ENCODE results near the gene EGR1.

EGR1 gene

DNA sequence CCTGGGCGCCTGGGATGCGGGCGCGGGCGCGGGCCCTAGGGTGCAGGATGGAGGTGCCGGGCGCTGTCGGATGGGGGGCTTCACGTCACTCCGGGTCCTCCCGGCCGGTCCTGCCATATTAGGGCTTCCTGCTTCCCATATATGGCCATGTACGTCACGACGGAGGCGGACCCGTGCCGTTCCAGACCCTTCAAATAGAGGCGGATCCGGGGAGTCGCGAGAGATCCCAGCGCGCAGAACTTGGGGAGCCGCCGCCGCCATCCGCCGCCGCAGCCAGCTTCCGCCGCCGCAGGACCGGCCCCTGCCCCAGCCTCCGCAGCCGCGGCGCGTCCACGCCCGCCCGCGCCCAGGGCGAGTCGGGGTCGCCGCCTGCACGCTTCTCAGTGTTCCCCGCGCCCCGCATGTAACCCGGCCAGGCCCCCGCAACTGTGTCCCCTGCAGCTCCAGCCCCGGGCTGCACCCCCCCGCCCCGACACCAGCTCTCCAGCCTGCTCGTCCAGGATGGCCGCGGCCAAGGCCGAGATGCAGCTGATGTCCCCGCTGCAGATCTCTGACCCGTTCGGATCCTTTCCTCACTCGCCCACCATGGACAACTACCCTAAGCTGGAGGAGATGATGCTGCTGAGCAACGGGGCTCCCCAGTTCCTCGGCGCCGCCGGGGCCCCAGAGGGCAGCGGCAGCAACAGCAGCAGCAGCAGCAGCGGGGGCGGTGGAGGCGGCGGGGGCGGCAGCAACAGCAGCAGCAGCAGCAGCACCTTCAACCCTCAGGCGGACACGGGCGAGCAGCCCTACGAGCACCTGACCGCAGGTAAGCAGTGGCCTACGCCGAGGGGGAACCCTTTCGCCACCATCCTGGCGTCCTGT lies at the start of gene EGR1:
Gene EGR1, plus strand, starts transcription at position 219 of the 864 bp plus-strand sequence. Its CDS starts 283 bp downstream, at position 502.
- intact Hi-C loops (cut with DNase I) = loop anchor here (10.0 kb wide), 1 partner anchor 109 kb away; the partner anchor contains the start of gene HSPA9
- peak; percentile 94 to 99 (median 98) for DNase-seq

DNA sequence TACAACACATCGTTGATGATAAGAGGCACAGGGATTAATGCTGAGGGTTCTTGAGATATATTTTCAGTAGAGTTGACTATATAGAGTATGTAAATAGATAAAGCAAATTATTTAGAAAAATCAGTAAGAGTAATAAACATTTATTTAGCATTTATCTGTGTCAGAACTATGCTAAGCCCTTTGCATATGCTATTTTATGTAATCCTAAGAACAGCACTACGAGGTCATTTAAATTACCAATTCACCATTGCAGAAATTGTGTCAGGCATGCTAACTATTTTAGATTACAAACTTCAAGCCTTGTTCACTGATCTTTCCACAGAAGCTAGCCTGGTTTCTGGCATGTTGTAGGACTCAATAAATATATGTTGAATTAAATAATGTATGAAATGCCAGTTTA lies 46.8 kb upstream of the EGR1 start:
- intact Hi-C loops (cut with DNase I) = no loop called here
- no peak for DNase-seq

DNA sequence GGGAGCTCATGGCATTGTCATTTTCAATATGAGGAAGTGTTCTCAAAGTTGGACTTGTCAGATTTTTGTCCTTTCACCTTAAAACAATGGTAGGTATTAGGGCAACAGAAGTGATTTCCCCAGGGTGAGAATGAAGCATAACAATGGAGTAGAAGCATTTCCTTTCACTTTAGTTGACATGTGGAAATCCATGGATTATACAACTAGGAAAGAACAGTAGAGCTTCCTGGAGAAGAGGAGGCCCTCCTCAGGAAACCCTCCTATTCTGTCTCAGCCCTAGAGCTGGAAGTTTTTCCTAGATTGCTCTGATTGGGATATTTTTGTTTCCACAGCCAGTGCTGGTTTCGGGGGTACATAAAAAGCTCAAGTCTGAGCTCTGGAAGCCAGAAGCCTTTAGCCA lies 40.2 kb upstream of the EGR1 start:
- intact Hi-C loops (cut with DNase I) = no loop called here
- DNase-seq = no peak

DNA sequence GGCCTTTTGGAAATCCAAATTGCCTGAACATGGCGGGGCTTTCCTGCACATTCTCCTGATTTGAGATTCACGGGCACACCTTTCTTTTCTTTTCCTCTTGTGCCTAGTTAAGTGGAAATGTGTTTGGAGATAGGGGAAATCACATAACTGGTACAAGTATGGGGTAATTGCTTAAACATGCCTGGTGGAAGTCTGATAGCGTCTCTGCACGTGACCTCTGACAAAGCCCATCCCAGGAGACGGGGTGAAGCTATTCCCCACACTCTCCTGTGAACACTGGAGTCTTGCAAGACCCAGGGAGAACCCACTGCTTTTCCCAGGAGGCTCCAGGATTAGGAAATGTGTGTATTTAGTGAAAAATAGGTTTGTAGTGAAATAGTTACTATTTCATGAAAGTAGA lies 29.3 kb upstream of the EGR1 start:
- intact Hi-C loops (cut with DNase I) = no loop called here
- no peak for DNase-seq

DNA sequence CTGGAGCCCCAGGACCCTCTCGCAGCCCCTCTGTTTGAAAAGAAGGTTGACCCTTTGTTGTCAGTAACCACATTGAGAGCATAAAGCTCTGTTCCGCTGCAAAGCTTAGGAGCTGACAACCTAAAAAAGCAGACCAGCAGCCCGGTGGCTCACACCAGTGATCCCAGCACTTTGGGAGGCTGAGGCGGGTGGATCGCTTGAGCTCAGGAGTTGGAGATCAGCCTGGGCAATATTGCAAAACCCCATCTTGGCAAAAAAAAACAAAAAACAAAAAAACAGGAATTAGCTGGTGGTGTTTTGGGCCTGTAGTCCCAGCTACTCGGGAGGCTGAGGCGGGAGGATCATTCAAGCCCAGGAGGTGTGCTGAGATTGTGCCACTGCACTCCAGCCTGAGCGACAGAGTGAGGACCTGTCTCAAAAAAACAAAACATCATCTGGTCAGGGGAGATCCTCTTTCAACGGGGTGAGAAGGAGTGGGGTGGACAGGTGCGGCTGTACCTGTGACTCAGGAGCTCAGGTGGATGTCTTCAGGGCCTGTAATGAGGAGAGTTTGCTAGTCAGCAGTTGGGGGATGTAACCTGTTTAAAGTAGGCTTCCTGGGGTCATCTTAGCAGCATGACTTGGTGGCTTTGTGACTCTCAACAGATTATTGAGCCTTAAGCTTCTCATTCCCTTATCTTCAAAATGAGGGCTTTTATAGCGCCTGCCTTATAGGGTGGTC lies 27.1 kb upstream of the EGR1 start:
- intact Hi-C loops (cut with DNase I) = no loop called here

DNA sequence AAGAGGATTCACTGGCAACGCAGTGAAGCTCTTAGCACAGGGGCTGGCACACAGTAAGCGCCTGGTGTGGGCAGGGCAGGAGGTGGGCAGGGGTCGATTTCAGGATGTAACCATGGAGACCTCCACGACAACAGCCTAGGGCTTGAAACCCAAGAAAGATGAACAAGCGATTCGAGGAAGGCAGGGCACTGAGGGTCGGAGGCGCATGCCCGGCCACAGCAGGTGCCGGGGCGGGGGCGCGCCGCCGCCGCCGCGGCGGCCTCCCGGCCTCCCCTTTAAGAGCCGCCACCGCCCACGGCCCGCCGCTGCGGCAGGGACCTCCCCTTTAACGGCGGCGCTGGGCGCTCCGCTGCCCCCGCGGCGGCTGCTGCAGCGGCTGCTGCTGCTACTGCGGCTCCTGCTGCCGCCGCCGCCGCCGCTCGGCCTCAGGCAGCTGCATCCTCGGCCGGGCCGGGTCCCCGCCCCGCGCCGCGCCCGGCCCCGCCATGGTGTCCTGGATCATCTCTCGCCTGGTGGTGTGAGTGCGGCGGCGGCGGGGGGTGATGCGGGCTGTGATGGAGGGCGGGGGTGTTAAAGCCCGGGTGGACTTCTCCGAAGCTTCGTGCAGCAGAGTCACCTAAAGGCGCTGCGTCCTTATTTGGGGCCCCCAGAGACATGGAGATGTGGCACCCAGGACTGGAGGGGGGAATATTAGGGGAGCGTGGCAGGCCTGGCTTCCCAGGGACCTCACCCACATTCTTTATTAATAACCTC lies 26.4 kb upstream of the EGR1 start, which contains the start of gene REEP2:
Gene REEP2, plus strand, starts transcription at position 334 of the 753 bp plus-strand sequence. Its CDS starts 152 bp downstream, at position 486.
- intact Hi-C loops (cut with DNase I) = no loop called here
- DNase-seq = peak in 39 of 42 donors; percentile 43 to 84 (median 67)

More for the DNA sequence above, 27.1 kb upstream of the EGR1 start:
- no peak for DNase-seq

DNA sequence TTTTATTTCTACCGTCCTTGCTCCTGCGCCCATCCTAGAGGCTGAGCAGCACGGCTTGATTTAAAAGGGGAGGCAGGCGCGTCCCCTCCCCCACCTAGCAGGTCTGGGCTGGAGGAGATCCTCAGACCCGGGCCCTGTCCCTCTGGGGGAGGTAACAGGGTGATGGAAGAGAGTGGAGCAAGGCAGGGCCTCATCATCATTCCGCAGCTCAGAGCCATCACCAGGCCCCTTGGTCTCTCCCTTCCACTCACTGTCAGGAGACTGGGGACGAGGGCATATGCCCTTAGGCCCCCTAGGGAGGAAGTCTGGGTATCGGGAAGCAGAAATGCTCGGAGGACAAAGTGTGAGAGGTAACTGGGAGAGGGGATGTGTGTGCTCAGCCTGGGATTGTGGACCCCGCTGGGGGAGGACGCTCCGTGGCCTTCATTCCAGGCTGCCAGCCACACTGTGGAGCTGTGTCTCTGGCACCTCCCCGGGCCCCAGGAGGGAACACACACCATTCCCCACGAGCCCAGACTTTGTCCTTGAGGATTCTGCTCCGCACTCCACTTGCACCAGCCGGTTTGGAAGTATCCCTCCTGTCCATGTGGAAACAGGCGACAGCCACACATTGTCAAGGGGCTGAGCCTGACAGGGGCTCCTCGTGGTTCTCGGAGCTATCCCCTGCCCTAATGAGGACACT lies 25.7 kb upstream of the EGR1 start:
- peak in 19 of 42 donors; percentile 23 to 64 (median 41) for DNase-seq
- intact Hi-C loops (cut with DNase I) = no loop called here

DNA sequence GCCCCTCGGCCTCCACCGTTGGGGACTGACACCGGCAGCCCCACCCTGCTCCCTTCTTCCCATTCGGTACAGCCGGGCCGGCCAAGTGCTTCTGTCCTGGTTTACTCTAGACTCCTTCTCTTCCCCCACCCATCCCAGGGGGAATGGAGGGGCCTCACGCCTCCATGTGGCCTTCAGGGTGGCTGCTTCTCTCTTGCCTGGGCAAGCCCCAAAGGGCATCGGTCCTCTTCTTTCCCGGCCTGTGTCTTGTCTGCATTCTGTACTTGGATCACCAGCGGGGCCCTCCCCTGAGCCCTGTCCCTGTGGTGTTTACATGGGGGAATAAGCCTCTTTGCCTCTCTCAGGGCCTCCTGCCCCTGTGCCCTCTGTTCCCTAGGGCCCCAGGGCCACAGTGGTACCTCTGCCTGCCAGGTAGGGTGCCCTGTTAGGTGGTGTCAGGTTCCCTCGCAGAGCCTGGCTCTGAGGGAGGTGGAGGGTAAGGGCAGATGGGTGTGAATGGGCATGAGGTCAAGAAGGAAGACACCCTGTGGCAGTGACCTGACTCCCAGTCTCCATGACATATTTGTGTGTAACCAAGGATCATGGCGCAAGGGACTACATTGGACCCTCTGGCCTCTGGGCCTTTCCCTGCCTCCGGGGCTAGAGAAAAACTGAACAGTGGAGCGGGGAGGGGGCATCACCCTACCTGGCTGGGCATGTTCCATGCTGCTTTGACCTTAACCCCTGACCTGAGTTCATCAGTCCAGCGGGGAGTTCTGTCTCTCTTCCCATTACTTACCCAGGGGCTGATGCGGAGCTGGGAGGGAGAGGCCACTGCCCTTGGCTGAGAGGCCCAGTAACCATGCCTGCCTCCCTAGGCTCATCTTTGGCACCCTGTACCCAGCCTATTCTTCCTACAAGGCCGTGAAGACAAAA lies 24.9 kb upstream of the EGR1 start:
- no peak for DNase-seq
- intact Hi-C loops (cut with DNase I) = no loop called here

DNA sequence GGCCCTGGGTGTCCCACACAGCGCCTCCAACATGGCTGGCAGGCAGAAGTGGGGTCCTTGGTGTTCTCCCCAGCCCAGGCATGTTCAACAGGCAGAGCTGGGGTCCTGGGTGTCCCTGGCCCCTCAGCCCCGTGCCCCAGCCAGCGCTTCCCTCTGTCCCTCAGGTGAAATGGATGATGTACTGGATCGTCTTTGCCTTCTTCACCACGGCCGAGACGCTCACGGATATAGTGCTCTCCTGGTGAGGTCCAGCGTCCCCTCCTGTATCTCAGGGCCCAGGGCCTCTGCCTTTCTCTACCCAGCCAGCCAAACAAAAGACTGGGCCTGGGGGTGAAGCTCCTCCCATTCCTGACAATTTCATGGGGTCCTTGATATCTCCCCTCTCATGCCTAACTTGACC lies 24.1 kb upstream of the EGR1 start:
- intact Hi-C loops (cut with DNase I) = no loop called here
- peak in 1 of 42 donors; percentile 10 for DNase-seq

DNA sequence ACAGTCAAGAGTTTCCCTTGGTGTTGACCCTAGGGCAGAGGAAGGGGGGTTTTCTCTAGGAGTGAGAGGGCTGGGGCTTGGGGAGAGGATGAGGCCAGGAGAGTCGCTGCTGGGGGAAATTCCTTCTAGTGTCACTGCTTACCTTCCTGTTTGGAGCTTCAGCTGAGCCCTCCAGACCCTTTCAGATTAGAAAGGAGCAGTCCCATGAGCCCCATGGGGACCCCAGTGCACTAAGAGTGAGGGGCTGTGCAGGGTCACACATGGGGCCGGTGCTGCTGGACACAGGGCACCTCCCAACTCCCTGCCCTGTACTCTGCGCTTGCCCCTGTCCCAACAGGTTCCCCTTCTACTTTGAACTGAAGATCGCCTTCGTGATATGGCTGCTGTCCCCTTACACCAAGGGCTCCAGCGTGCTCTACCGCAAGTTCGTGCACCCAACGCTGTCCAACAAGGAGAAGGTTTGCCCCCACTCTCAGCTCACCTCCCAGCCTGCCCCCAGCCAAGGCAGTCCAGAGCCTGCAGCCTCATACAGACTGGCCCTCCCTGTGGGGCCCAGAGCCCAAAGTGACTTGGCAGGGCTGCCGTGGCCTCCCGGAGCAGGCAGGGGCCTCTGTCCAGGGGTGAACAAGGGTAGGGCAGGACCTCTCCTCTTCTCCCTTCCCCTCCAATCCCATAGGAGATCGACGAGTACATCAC lies 21.1 kb upstream of the EGR1 start:
- DNase-seq = peak in 1 of 42 donors; percentile 6
- intact Hi-C loops (cut with DNase I) = no loop called here

DNA sequence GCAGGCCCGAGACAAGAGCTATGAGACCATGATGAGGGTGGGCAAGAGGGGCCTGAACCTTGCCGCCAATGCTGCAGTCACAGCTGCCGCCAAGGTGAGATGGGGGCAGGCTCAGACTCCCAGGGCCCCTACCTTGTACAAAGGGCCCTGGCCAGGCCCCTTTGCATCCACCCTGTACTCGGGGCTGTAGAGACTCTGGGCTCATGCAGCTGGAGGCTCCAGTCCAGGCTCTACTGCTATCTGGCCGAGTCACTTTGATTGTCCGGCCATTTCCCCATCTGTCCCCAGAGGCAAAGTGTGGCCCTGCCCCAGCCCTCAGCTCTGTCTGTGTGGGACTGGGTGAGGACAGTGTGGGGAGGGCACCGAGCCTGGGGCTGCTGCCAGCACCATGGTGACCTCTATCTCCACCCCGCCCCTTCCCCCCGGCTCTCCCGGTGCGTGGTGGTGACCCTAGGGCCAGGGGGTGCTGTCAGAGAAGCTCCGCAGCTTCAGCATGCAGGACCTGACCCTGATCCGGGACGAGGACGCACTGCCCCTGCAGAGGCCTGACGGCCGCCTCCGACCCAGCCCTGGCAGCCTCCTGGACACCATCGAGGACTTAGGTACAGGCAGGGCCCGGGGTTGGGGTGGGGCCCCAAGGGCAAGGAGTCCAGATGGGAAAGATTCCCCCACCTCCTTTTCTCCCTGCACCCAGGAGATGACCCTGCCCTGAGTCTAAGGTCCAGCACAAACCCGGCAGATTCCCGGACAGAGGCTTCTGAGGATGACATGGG lies 20.3 kb upstream of the EGR1 start:
- intact Hi-C loops (cut with DNase I) = no loop called here
- peak in 1 of 42 donors; percentile 11 for DNase-seq

DNA sequence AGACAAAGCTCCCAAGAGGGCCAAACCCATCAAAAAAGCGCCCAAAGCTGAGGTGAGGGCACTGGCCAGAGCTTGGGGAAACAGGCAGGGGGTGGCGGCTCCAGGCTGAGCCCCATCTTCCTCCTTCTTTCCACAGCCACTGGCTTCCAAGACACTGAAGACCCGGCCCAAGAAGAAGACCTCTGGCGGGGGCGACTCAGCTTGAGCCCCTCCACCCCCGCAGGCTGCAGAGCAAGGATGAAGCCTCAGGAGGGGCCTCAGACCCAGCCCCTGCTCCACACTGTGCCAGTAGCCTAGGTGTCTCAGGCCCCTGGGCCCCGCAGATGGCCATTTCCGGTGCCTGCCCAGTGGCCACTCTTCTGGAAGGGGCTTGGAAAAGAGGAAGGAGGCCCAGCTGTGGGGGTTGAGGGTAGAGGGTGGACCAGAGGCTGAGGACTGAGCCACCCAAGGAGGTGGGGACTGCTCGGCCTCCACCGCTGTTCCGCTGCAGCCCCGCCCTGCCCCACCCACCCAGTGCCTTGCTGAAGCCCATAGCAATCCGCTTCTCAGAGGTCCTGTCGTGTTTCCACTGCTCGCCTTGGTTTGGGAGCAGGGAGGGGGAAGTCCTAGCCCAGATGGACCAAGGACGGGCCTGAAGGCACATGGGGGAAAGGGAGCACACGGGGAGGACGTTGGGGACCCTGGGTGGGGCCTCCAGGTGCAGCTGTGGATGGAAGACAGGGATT lies 19.6 kb upstream of the EGR1 start:
- DNase-seq = no peak
- intact Hi-C loops (cut with DNase I) = no loop called here

DNA sequence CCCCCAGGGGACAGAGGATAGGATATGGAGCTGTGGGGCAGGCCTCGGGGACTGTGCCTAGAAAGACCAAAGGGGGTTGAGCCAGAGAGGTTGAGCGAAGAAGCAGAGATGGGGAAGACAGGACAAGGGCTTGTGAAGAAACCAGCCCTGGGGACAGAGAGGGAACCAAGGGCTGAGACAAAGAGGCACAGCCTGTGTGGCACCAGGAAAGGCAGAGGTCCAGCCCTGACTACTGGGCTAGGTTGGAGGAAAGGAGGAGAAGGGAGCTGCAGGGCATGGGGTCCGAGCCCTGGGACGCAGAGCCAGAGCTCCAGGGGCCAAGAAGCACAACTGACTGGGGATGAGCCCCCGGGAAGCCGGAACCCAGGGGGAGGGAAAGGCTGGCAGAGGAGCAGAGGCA lies 17.2 kb upstream of the EGR1 start:
- DNase-seq = no peak
- intact Hi-C loops (cut with DNase I) = no loop called here

DNA sequence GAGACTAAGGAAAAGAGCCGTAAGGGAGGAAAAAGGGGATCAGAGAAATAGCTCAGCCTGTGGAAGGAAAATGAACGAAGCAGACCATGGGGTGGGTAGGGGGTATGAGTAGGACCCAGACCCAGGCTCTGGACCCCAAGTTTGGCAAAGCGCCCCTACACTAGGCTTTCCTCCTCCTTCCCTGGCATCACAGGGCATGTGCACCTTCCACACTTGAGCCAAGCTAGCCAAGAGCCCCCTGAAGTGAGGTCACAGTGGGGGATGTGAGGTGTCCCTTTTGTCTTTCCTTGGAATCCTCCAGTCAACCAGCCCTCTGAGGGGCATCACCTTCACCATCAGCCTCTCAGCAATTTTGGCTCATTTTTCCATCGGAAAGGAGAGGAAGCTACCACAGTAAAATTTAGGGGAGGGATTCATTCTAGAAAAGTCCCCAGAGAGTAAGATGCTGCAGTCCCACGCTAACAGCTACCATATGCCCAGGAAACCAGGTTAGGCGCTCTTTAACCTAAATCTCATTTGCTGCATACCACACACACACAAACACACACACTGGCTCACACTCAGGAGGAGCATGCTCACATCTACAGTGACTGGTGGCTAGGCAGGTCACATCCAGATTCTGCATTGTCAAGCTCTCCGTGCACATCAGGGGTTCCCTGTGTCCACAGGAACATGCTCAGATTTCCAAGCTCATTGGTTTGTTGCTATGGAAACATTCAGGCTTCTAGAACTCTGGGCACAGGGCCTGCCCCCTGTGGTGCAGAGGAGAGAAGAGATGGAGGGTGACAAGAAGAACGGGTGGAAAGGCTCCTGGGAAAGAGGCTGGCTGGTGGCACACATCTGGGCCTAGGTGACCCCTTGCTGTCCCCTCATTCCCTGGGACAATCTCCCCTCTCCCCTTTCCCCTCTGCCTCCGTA lies 16.5 kb upstream of the EGR1 start:
- DNase-seq = peak in 18 of 42 donors; percentile 21 to 74 (median 44)
- intact Hi-C loops (cut with DNase I) = no loop called here

Measured in head of caudate nucleus (tissue), 42 donors.